ENCODE data around the gene FGFR2. TPM values are rescaled to one million over a fixed set of nuclear protein-coding genes. Genes with fewer than 3 reads are reported as not detected.
"Not testable (repeated sequence)": the region's sequence is repeated elsewhere in the genome, so short reads cannot be mapped to it uniquely, and the experiment has no call there.

FGFR2 gene
- total and polyA plus RNA-seq, 2 donors (not counting 3 experiments of a cell fraction or from before 2014, with no cell fraction given): 0.06 TPM; not detected in 1

GRCh38 chr10:121520526-121520925 is 77.7 kb downstream of the FGFR2 start:
- H3K4me1 ChIP-seq (ENCODE audit: control insufficient read depth, extremely low read depth, insufficient read depth, low read length): peaks cover 11% of the 10 kb centered on the region
- H3K4me2 ChIP-seq (ENCODE audit: insufficient read depth, low read length); H3K27me3 ChIP-seq (ENCODE audit: control insufficient read depth in 2 of 2, insufficient read depth in 2 of 2, low read length in 2 of 2); H2AFZ ChIP-seq (ENCODE audit: low read depth, low read length); H3K36me3 ChIP-seq (ENCODE audit: control insufficient read depth in 2 of 2, extremely low read depth in 1 of 2, insufficient read depth in 2 of 2, low read length in 2 of 2); H4K20me1 ChIP-seq (replicated peaks; ENCODE audit: control insufficient read depth, extremely low read depth, insufficient read depth, low read length); H3K9ac ChIP-seq (replicated peaks; ENCODE audit: extremely low read depth, insufficient read depth, low read length); H3K9me1 ChIP-seq (replicated peaks; ENCODE audit: control insufficient read depth, extremely low read depth, insufficient read depth, low read length); dilution Hi-C loops (cut with MboI; ENCODE audit: extremely low pct_ligation_motif_present, low sequenced_read_pairs); POLR2A ChIA-PET; H3K9me3 ChIP-seq (replicated peaks; ENCODE audit: control insufficient read depth, insufficient read depth, low read length); intact Hi-C loops (cut with micrococcal nuclease); FAIRE-seq; DNase-seq (ENCODE audit: low read depth, low spot score); H3K79me2 ChIP-seq (ENCODE audit: control insufficient read depth, insufficient read depth, low read length); H3K27ac ChIP-seq (ENCODE audit: insufficient read depth, low read depth, low read length); BruUV-seq (replicated peaks); CTCF ChIA-PET; H3K4me3 ChIP-seq (replicated peaks in 1 of 3; ENCODE audit: insufficient read depth in 1 of 3, low read depth in 1 of 3, low read length in 3 of 3): not testable (repeated sequence)

- ChIA-PET CTCF (no interaction called here), POLR2A (no interaction called here)
- dilution Hi-C loops (cut with MboI; ENCODE audit: extremely low pct_ligation_motif_present, low sequenced_read_pairs): no loop called here
- DNase-seq (ENCODE audit: low read depth, low spot score): no peak
- Histone ChIP-seq H3K9me1 (replicated peaks; ENCODE audit: control insufficient read depth, extremely low read depth, insufficient read depth, low read length) (no peaks in the 10 kb centered on the region), H4K20me1 (replicated peaks; ENCODE audit: control insufficient read depth, extremely low read depth, insufficient read depth, low read length) (no peaks in the 10 kb centered on the region), H3K36me3 (ENCODE audit: control insufficient read depth in 2 of 2, extremely low read depth in 1 of 2, insufficient read depth in 2 of 2, low read length in 2 of 2) (no peaks in the 10 kb centered on the region), H3K4me3 (replicated peaks in 1 of 3; ENCODE audit: insufficient read depth in 1 of 3, low read depth in 1 of 3, low read length in 3 of 3) (no peak overlapping the region), H3K9me3 (replicated peaks; ENCODE audit: control insufficient read depth, insufficient read depth, low read length) (peaks cover 2% of the 10 kb centered on the region), H3K27ac (ENCODE audit: insufficient read depth, low read depth, low read length) (no peak overlapping the region), H2AFZ (ENCODE audit: low read depth, low read length) (no peak overlapping the region), H3K9ac (replicated peaks; ENCODE audit: extremely low read depth, insufficient read depth, low read length) (no peak overlapping the region), H3K27me3 (ENCODE audit: control insufficient read depth in 2 of 2, insufficient read depth in 2 of 2, low read length in 2 of 2) (no peaks in the 10 kb centered on the region), H3K4me2 (ENCODE audit: insufficient read depth, low read length) (no peak overlapping the region), H3K79me2 (ENCODE audit: control insufficient read depth, insufficient read depth, low read length) (no peaks in the 10 kb centered on the region), H3K4me1 (ENCODE audit: control insufficient read depth, extremely low read depth, insufficient read depth, low read length) (peaks cover 11% of the 10 kb centered on the region)
- TF ChIP-seq POLR2AphosphoS5 (IDR thresholded peaks at IDR 0.05; ENCODE audit: insufficient read depth, low read depth, low read length): no peak
- TF ChIP-seq JUN (IDR thresholded peaks at IDR 0.05; ENCODE audit: borderline replicate concordance, insufficient read depth, insufficient read length, low read depth): no peak
- no peak for TF ChIP-seq FOS (IDR thresholded peaks at IDR 0.05; ENCODE audit: borderline replicate concordance, insufficient read depth, low read length)
- no peak for TF ChIP-seq EZH2 (IDR thresholded peaks at IDR 0.05; ENCODE audit: borderline replicate concordance, low read depth, low read length, severe bottlenecking)
- no peak for TF ChIP-seq MYC (IDR thresholded peaks at IDR 0.05; ENCODE audit: low read depth, low read length)
- TF ChIP-seq CTCF (IDR thresholded peaks at IDR 0.05; ENCODE audit: extremely low read depth in 1 of 2, insufficient read depth in 1 of 2, low read depth in 1 of 2, low read length in 2 of 2): no peak
- no peak for TF ChIP-seq GATA2 (IDR thresholded peaks at IDR 0.05; ENCODE audit: insufficient read depth, insufficient read length, low read depth, low read length)
- TF ChIP-seq MAX (IDR thresholded peaks at IDR 0.05; ENCODE audit: insufficient read depth, insufficient read length): no peak
- TF ChIP-seq POLR2A (IDR thresholded peaks at IDR 0.05; ENCODE audit: low read depth, low read length): no peak
- BruUV-seq (replicated peaks): no TSS peak
- no peak for FAIRE-seq
- intact Hi-C loops (cut with micrococcal nuclease): no loop called here
These were observed 78.2 kb downstream of the FGFR2 start for GRCh38 chr10:121519901-121520493.
